SK-N-SH (cell line): ENCODE measurements around the gene RABGGTA. TPM values are rescaled to one million over a fixed set of nuclear protein-coding genes. Genes with fewer than 3 reads are reported as not detected.

Source experiments
- CTCF ChIA-PET: fragments of 300-600, 350-600 bp; formaldehyde crosslinking; extraction: SDS; loops from one replicate; lab custom pipeline; 2021; lab: Yijun Ruan, JAX
- POLR2A ChIA-PET: fragments of 350-600 bp; sonication (Branson Sonifier 250); formaldehyde crosslinking; extraction: SDS; loops from one replicate; lab custom pipeline; 2020; ENCODE audit warnings: antibody characterized with exemption, inconsistent platforms; lab: Yijun Ruan, JAX
- DNase-seq: peaks from one replicate; pipeline ENCODE4 v3.0.0; 2012
- H2AFZ ChIP-seq: fragments of 200-600 bp; sonication (generic); 2 replicates; pipeline ENCODE4 v1.8.1; 2016; ENCODE audit warnings: antibody characterized with exemption, mild to moderate bottlenecking, low read depth
- H3F3A ChIP-seq: fragments of 200-600 bp; sonication (generic); replicated peaks from 2 replicates; pipeline ENCODE3; 2016; ENCODE audit warnings: antibody characterized with exemption, mild to moderate bottlenecking; ENCODE audit not compliant: insufficient read depth
- H3K27ac ChIP-seq, 2 experiments: fragments of 200-500 bp in 1 of 2; fragments of 200-600 bp in 1 of 2; sonication (Bioruptor generic) in 1 of 2; sonication (generic), shearing (Covaris generic) in 1 of 2; 2 replicates each; pipeline versions ENCODE4 v1.5.1 to v1.6.1; 2014 to 2016; ENCODE audit warnings: low read depth in 2 of 2, inconsistent platforms in 1 of 2, low read length in 1 of 2, mild to moderate bottlenecking in 1 of 2, mixed read lengths in 1 of 2
- H3K27me3 ChIP-seq: fragments of 200-600 bp; sonication (generic), shearing (Covaris generic); 2 replicates; pipeline ENCODE4 v1.6.1; 2016; ENCODE audit warnings: mixed run types; ENCODE audit not compliant: insufficient read depth
- H3K36me3 ChIP-seq, 2 experiments: fragments of 200-500 bp in 1 of 2; fragments of 200-600 bp in 1 of 2; sonication (Bioruptor generic) in 1 of 2; sonication (generic) in 1 of 2; replicated peaks in 1 of 2; 2 replicates each; pipeline versions ENCODE3 to v1.5.1; 2014 to 2016; ENCODE audit warnings: low read length in 1 of 2, mild to moderate bottlenecking in 1 of 2; ENCODE audit not compliant: insufficient read depth in 2 of 2, control insufficient read depth in 1 of 2
- H3K4me1 ChIP-seq, 2 experiments: fragments of 200-500 bp in 1 of 2; fragments of 200-600 bp in 1 of 2; sonication (Bioruptor generic) in 1 of 2; sonication (generic), shearing (Covaris generic) in 1 of 2; 2 replicates each; pipeline versions ENCODE4 v1.5.1 to v1.6.1; 2014 to 2016; ENCODE audit warnings: low read depth in 1 of 2, low read length in 1 of 2, mixed run types in 1 of 2; ENCODE audit not compliant: insufficient read depth in 2 of 2, control insufficient read depth in 1 of 2
- H3K4me2 ChIP-seq: fragments of 200-600 bp; sonication (generic), shearing (Covaris generic); 2 replicates; pipeline ENCODE4 v1.6.1; 2017; ENCODE audit warnings: mixed run types
- H3K4me3 ChIP-seq, 2 experiments: fragments of 200-500 bp in 1 of 2; fragments of 200-600 bp in 1 of 2; sonication (Bioruptor generic) in 1 of 2; sonication (generic), shearing (Covaris generic) in 1 of 2; 2 replicates each; pipeline versions ENCODE4 v1.5.1 to v1.8.1; 2014 to 2016; ENCODE audit warnings: low read depth in 2 of 2, inconsistent platforms in 1 of 2, low read length in 1 of 2, mild to moderate bottlenecking in 1 of 2, mixed read lengths in 1 of 2, moderate library complexity in 1 of 2
- H3K79me2 ChIP-seq: fragments of 200-600 bp; sonication (generic); 2 replicates; pipeline ENCODE4 v1.8.1; 2017; ENCODE audit warnings: mild to moderate bottlenecking; ENCODE audit not compliant: insufficient read depth
- H3K9ac ChIP-seq: fragments of 200-600 bp; sonication (generic); 2 replicates; pipeline ENCODE4 v1.6.1; 2017; ENCODE audit warnings: mixed run types
- H3K9me2 ChIP-seq: fragments of 200-600 bp; sonication (generic); 2 replicates; pipeline ENCODE4 v1.6.1; 2017; ENCODE audit warnings: mixed run types
- H3K9me3 ChIP-seq: fragments of 200-600 bp; sonication (generic); 2 replicates; pipeline ENCODE4 v1.6.1; 2017; ENCODE audit warnings: mixed run types, mild to moderate bottlenecking, moderate library complexity
- H4K20me1 ChIP-seq: fragments of 200-600 bp; sonication (generic); 2 replicates; pipeline ENCODE4 v1.6.1; 2017; ENCODE audit warnings: mild to moderate bottlenecking, mixed run types; ENCODE audit not compliant: insufficient read depth
- CTCF ChIP-seq: fragments of 200-600 bp; sonication (generic); IDR thresholded peaks from 2 replicates; pipeline ENCODE4 v1.6.1; 2017; ENCODE audit warnings: antibody characterized with exemption, mild to moderate bottlenecking, moderate library complexity
- FOSL2 ChIP-seq: IDR thresholded peaks from 2 replicates; pipeline ENCODE4 v1.4.0; 2012; ENCODE audit warnings: low read depth, mild to moderate bottlenecking, moderate library complexity, borderline replicate concordance
- FOXM1 ChIP-seq: IDR thresholded peaks from 2 replicates; pipeline ENCODE4 v1.4.0; 2012; ENCODE audit warnings: low read depth, mild to moderate bottlenecking
- GATA2 ChIP-seq: sonication (generic); formaldehyde crosslinking; IDR thresholded peaks from 2 replicates; pipeline ENCODE4 v1.5.0; 2020; ENCODE audit warnings: mild to moderate bottlenecking, missing genetic modification reagents
- POLR2AphosphoS5 ChIP-seq: IDR thresholded peaks from 2 replicates; pipeline ENCODE4 v1.6.1; 2012; ENCODE audit warnings: low read depth, low read length
- RAD21 ChIP-seq: IDR thresholded peaks from 2 replicates; pipeline ENCODE4 v1.6.1; 2012; ENCODE audit warnings: mild to moderate bottlenecking, low read length
- SMC3 ChIP-seq: IDR thresholded peaks from 2 replicates; pipeline ENCODE4 v1.6.1; 2012; ENCODE audit warnings: low read depth, low read length, improper control_type of control experiment
- TCF12 ChIP-seq: IDR thresholded peaks from 2 replicates; pipeline ENCODE4 v1.4.0; 2012
- TEAD4 ChIP-seq: IDR thresholded peaks from 2 replicates; pipeline ENCODE4 v1.4.0; 2012; ENCODE audit warnings: mild to moderate bottlenecking, borderline replicate concordance; ENCODE audit not compliant: insufficient read depth
- USF2 ChIP-seq: fragments of 150-350 bp; IDR thresholded peaks from 2 replicates; pipeline ENCODE4 v1.6.1; 2017; ENCODE audit warnings: antibody characterized with exemption, low read length, low read depth, borderline replicate concordance
- ZBTB33 ChIP-seq: IDR thresholded peaks from 2 replicates; pipeline ENCODE4 v1.4.0; 2012; ENCODE audit warnings: low read depth, borderline replicate concordance
- WGBS: methylation state at CpG from one replicate; pipeline ENCODE4 v1.1.6; 2017; ENCODE audit warnings: low lambda C conversion rate; 5-methylcytosine and 5-hydroxymethylcytosine counted together
- polyA plus RNA-seq, 3 experiments: library from polyadenylated mRNA; depleted of rRNA; stranded (reverse); fragments of >200 nt; gene quantifications; 2 replicates each; pipeline ENCODE4 v1.2.3, GENCODE V29; 2012

Gene RABGGTA
- polyA plus RNA-seq, 1 of the 3 experiments (the other 2 are of a cell fraction) = 59.4 TPM

GRCh38 chr14:24299255-24300191 lies 28.1 kb upstream of the RABGGTA start, which contains the start of the genes DHRS1 and NOP9 (continued):
- TF ChIP-seq RAD21 (no peak), TEAD4 (no peak), ZBTB33 (no peak)

- TF ChIP-seq TEAD4 (no peak), USF2 (no peak), FOSL2 (peak; percentile 22; the same call in 1 of the 2 replicates)
- peak overlapping the region; percentile 82 for H3K9ac ChIP-seq
- peaks cover 13 to 14% of the 10 kb centered on the region in 2 experiments for H3K4me1 ChIP-seq
- 12% methylated on average over 7 of the region's 7 CpGs for WGBS
- H3K4me2 ChIP-seq = peak overlapping the region; percentile 98
- peaks cover 28% of the 10 kb centered on the region for H3K79me2 ChIP-seq
- H3F3A ChIP-seq = peaks cover 21% of the 10 kb centered on the region
- peak overlapping the region; percentile 90; the same call in 1 of the 2 replicates for H2AFZ ChIP-seq
- H4K20me1 ChIP-seq = no peaks in the 10 kb centered on the region
- H3K9me2 ChIP-seq = no peaks in the 10 kb centered on the region
- no peaks in the 10 kb centered on the region for H3K9me3 ChIP-seq
- peaks cover 39 to 42% of the 10 kb centered on the region in 2 experiments for H3K36me3 ChIP-seq
- peak overlapping the region in 1 of 2 experiments; percentile 69; a peak in 2 of 4 replicates for H3K27ac ChIP-seq
- DNase-seq = no peak
- ChIA-PET POLR2A (interaction anchor here (1.0 to 4.5 kb wide), 3 partner anchors 9 to 57 kb away, joined by 4 to 27 read pairs (median 4); partner anchors contain the start of genes CIDEB, RABGGTA and TINF2), CTCF (interaction anchor here (2.2 to 8.1 kb wide), 6 partner anchors 10 to 137 kb away, joined by 7 to 191 read pairs (median 52); partner anchors contain the start of genes CHMP4A, CIDEB, LTB4R2 and MDP1)
- no peaks in the 10 kb centered on the region for H3K27me3 ChIP-seq
- peak overlapping the region; percentile 92 to 93 for H3K4me3 ChIP-seq
These were observed 27.5 kb upstream of the RABGGTA start for GRCh38 chr14:24298892-24299254.

- Histone ChIP-seq H3K9me3 (no peaks in the 10 kb centered on the region), H3K9me2 (no peaks in the 10 kb centered on the region), H3K27ac (no peak overlapping the region), H3K9ac (no peak overlapping the region), H3F3A (peaks cover 21% of the 10 kb centered on the region), H3K4me2 (no peak overlapping the region), H3K27me3 (no peaks in the 10 kb centered on the region), H3K36me3 (peaks cover 25 to 31% of the 10 kb centered on the region in 2 experiments), H4K20me1 (no peaks in the 10 kb centered on the region), H3K79me2 (peaks cover 28% of the 10 kb centered on the region), H3K4me1 (peaks cover 13 to 14% of the 10 kb centered on the region in 2 experiments), H2AFZ (no peak overlapping the region), H3K4me3 (no peak overlapping the region; a peak in 1 of 4 replicates)
- POLR2A ChIA-PET = interaction anchor here (4.5 kb wide), 1 partner anchor 55 kb away, joined by 27 read pairs; the partner anchor contains the start of gene TINF2
- TF ChIP-seq POLR2AphosphoS5 (no peak), GATA2 (CRISPR knock-in tag) (peak; percentile 35; the same call in 1 of the 2 replicates), SMC3 (peak; percentile 39; the same call in 1 of the 2 replicates), RAD21 (peak; percentile 44; the same call in 1 of the 2 replicates), FOXM1 (no peak), CTCF (peak; percentile 51), TCF12 (no peak)
- 40% methylated on average over 5 of the region's 5 CpGs for WGBS
- DNase-seq = peak; percentile 43
- CTCF ChIA-PET = interaction anchor here (1.1 to 8.1 kb wide), 27 partner anchors 10 to 245 kb away, joined by 3 to 191 read pairs (median 8); partner anchors contain the start of genes CARMIL3, CHMP4A, CIDEB and LTB4R2
These were observed 26.0 kb upstream of the RABGGTA start for GRCh38 chr14:24297190-24297964.
